Esophagus squamous epithelium (tissue), 4 donors: ENCODE results near the gene ARPIN.

Experiments used
- POLR2A ChIP-seq, 4 donors: fragments of 450-650 bp; IDR thresholded peaks; one replicate each; pipeline ENCODE4 v1.6.1; 2017; ENCODE audit warnings: antibody characterized with exemption in 4 of 4, mild to moderate bottlenecking in 4 of 4, moderate library complexity in 3 of 4
- TF ChIP-seq, protein P1 (sequence below), 6 experiments: fragments of 450-650 bp in 4 of 6; fragments of 200-600 bp in 2 of 6; sonication (generic) in 2 of 6; IDR thresholded peaks; one replicate each; pipeline ENCODE4 v1.5.1; 2016 to 2019; ENCODE audit warnings: antibody characterized with exemption in 6 of 6, mild to moderate bottlenecking in 4 of 6, moderate library complexity in 4 of 6

DNA sequence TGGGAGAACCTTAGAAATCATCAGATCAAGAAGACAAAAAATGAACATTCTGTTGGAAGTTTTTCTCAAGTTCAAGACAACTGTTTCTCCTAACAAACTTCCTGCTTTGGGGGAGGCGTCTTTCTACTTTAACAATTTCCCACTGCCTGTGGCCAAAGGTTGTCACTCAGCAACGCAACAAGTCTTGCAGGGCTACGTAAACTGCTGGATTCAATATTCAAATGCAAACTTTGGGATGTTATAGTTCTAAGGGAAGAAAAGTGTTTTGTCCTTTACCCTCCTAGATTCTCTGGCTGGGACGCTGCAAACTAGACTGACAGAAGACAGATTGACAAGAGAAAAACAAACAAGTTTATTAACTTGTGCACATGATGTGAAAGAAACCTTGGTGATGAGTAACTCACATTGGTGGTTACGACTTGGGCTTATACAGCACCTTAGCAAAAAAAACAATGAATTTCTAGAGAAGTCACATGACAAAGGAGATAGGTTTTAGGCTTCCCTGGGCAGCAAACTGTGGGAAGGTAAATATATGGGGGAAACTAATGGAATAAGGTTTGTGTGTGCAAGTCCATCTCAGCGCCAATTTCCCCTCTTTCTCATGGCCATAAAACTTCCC lies 34.0 kb upstream of the ARPIN start:
- TF ChIP-seq, protein P1, sequence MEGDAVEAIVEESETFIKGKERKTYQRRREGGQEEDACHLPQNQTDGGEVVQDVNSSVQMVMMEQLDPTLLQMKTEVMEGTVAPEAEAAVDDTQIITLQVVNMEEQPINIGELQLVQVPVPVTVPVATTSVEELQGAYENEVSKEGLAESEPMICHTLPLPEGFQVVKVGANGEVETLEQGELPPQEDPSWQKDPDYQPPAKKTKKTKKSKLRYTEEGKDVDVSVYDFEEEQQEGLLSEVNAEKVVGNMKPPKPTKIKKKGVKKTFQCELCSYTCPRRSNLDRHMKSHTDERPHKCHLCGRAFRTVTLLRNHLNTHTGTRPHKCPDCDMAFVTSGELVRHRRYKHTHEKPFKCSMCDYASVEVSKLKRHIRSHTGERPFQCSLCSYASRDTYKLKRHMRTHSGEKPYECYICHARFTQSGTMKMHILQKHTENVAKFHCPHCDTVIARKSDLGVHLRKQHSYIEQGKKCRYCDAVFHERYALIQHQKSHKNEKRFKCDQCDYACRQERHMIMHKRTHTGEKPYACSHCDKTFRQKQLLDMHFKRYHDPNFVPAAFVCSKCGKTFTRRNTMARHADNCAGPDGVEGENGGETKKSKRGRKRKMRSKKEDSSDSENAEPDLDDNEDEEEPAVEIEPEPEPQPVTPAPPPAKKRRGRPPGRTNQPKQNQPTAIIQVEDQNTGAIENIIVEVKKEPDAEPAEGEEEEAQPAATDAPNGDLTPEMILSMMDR (IDR thresholded peaks at IDR 0.05): no peak
- no peak for TF ChIP-seq POLR2A (IDR thresholded peaks at IDR 0.05)
